Upper lobe of left lung (tissue), 4 donors: ENCODE data around the gene RDX.

ENCODE experiments used
- CTCF ChIP-seq, 6 experiments: fragments of 450-650 bp in 4 of 6; fragments of 200-600 bp in 2 of 6; sonication (generic) in 2 of 6; IDR thresholded peaks; one replicate each; pipeline ENCODE4 v1.5.1; 2016 to 2019; ENCODE audit warnings: antibody characterized with exemption in 6 of 6
- EP300 ChIP-seq, 4 donors: sonication (generic); formaldehyde crosslinking; IDR thresholded peaks; one replicate each; pipeline ENCODE4 v1.5.1; 2017; ENCODE audit warnings: antibody characterized with exemption in 4 of 4, control low read depth in 2 of 4
- POLR2A ChIP-seq, 4 donors: fragments of 450-650 bp; IDR thresholded peaks; one replicate each; pipeline ENCODE4 v1.5.1; 2016 to 2017; ENCODE audit warnings: antibody characterized with exemption in 4 of 4, mild to moderate bottlenecking in 2 of 4
- POLR2AphosphoS5 ChIP-seq, 2 donors: sonication (generic); formaldehyde crosslinking; IDR thresholded peaks; one replicate each; pipeline ENCODE4 v1.5.1; 2017; ENCODE audit warnings: antibody characterized with exemption in 2 of 2

- TF ChIP-seq CTCF (IDR thresholded peaks at IDR 0.05) (no peak), POLR2AphosphoS5 (IDR thresholded peaks at IDR 0.05) (no peak), EP300 (IDR thresholded peaks at IDR 0.05) (no peak), POLR2A (IDR thresholded peaks at IDR 0.05) (no peak)
Measured at GRCh38 chr11:110185121-110185591, 111.3 kb downstream of the RDX start.
